GM12878 (cell line): ENCODE data around the gene KRT71. TPM values are rescaled to one million over a fixed set of nuclear protein-coding genes. Genes with fewer than 3 reads are reported as not detected.

Experiments
- ATAC-seq: fragments of 200-7000 bp; cut with Tn5 transposase; 3 replicates; pipeline ENCODE4 v1.9.1; 2020; ENCODE audit warnings: mild to moderate bottlenecking, moderate library complexity
- BruUV-seq: library from RNA; stranded (reverse); fragments of 400-500 nt; replicated peaks from 2 replicates; lab custom pipeline; 2021; lab: Mats Ljungman, UMichigan
- CTCF ChIA-PET: fragments of 300-600 bp; sonication (Branson Sonifier 250); formaldehyde crosslinking; extraction: SDS; loops from one replicate; lab custom pipeline; 2021; ENCODE audit warnings: inconsistent platforms; lab: Yijun Ruan, JAX
- POLR2A ChIA-PET: fragments of 350-600 bp; formaldehyde crosslinking; extraction: SDS; loops from one replicate; lab custom pipeline; 2021; ENCODE audit warnings: inconsistent platforms; lab: Charles Lee
- RAD21 ChIA-PET: fragments of 300-600 bp; sonication (Branson Sonifier 250); formaldehyde crosslinking; loops from one replicate; lab custom pipeline; 2023; ENCODE audit warnings: antibody characterized with exemption; ENCODE audit not compliant: unreplicated experiment; lab: Charles Lee
- SMC1A ChIA-PET: fragments of 300-600 bp; sonication (Branson Sonifier 250); formaldehyde crosslinking; loops from one replicate; lab custom pipeline; 2023; ENCODE audit not compliant: unreplicated experiment, uncharacterized antibody; lab: Charles Lee
- DNase-seq: peaks from one replicate; pipeline ENCODE4 v3.0.0-alpha.2; 2011; ENCODE audit warnings: low read depth, low spot score
- FAIRE-seq: peaks from 3 replicates; lab custom pipeline; 2011; peaks lifted over from hg19 to GRCh38; lab: Jason Lieb, UNC
- H2AFZ ChIP-seq: 2 replicates; pipeline ENCODE4 v1.6.0; 2011; ENCODE audit warnings: low read depth, low read length, control low read depth; ENCODE audit not compliant: control insufficient read depth
- H3K27ac ChIP-seq: 2 replicates; pipeline ENCODE4 v1.5.1; 2011; ENCODE audit warnings: control low read depth; ENCODE audit not compliant: control insufficient read depth, insufficient read depth
- H3K27me3 ChIP-seq, 2 experiments: replicated peaks in 1 of 2; 2 replicates each; pipeline versions ENCODE4 v1.6.0 to v1.6.1; 2011; ENCODE audit warnings: low read length in 1 of 2; ENCODE audit not compliant: control insufficient read depth in 2 of 2, insufficient read depth in 2 of 2
- H3K36me3 ChIP-seq, 2 experiments: 2 replicates each; pipeline ENCODE4 v1.5.1; 2011; ENCODE audit warnings: low read length in 1 of 2; ENCODE audit not compliant: control insufficient read depth in 2 of 2, insufficient read depth in 2 of 2
- H3K4me1 ChIP-seq: 2 replicates; pipeline ENCODE4 v1.6.1; 2011; ENCODE audit warnings: mild to moderate bottlenecking, low read length, moderate library complexity, mixed read lengths; ENCODE audit not compliant: control insufficient read depth, insufficient read depth
- H3K4me2 ChIP-seq: 2 replicates; pipeline ENCODE4 v1.6.0; 2011; ENCODE audit warnings: control low read depth; ENCODE audit not compliant: control insufficient read depth, insufficient read depth
- H3K4me3 ChIP-seq: fragments of 200-600 bp; sonication (generic); 2 replicates; pipeline ENCODE4 v1.5.1; 2016
- H3K79me2 ChIP-seq: 2 replicates; pipeline ENCODE4 v1.6.0; 2011; ENCODE audit warnings: low read length; ENCODE audit not compliant: control insufficient read depth, insufficient read depth
- H3K9ac ChIP-seq: 2 replicates; pipeline ENCODE4 v1.8.0; 2011; ENCODE audit warnings: low read length, control low read depth, mixed read lengths; ENCODE audit not compliant: control insufficient read depth, insufficient read depth
- H3K9me3 ChIP-seq: replicated peaks from 3 replicates; pipeline ENCODE4 v1.5.1; 2011; ENCODE audit warnings: mild to moderate bottlenecking, low read length; ENCODE audit not compliant: control insufficient read depth, insufficient read depth
- H4K20me1 ChIP-seq: 2 replicates; pipeline ENCODE4 v1.6.0; 2011; ENCODE audit not compliant: control insufficient read depth, insufficient read depth
- EP300 ChIP-seq, 2 experiments: fragments of 150-350 bp in 1 of 2; IDR thresholded peaks; 2 replicates each; pipeline ENCODE4 v1.6.1; 2011 to 2012; ENCODE audit warnings: low read depth in 2 of 2, low read length in 2 of 2, borderline replicate concordance in 1 of 2, improper control_type of control experiment in 1 of 2, inconsistent platforms in 1 of 2; ENCODE audit not compliant: control insufficient read depth in 1 of 2
- MXI1 ChIP-seq: fragments of 150-350 bp; IDR thresholded peaks from 2 replicates; pipeline ENCODE4 v1.6.1; 2011; ENCODE audit warnings: low read depth, mild to moderate bottlenecking, inconsistent platforms, low read length, improper control_type of control experiment
- RELB ChIP-seq: fragments of 450-650 bp; IDR thresholded peaks from 2 replicates; pipeline ENCODE4 v1.6.1; 2017; ENCODE audit warnings: low read depth, mild to moderate bottlenecking, moderate library complexity
- SREBF2 ChIP-seq: IDR thresholded peaks from 2 replicates; pipeline ENCODE4 v1.6.1; 2012; ENCODE audit warnings: mild to moderate bottlenecking, low read length
- TCF7 ChIP-seq: IDR thresholded peaks from 2 replicates; pipeline ENCODE4 v1.6.1; 2014; ENCODE audit warnings: antibody characterized with exemption, borderline replicate concordance
- ZBTB4 ChIP-seq: fragments of 450-650 bp; formaldehyde crosslinking; IDR thresholded peaks from 2 replicates; pipeline ENCODE4 v1.4.0; 2022; ENCODE audit warnings: mild to moderate bottlenecking, moderate library complexity
- WGBS: methylation state at CpG from one replicate; pipeline ENCODE4 v1.1.6; 2016; ENCODE audit warnings: low lambda C conversion rate; ENCODE audit not compliant: insufficient replicate concordance, insufficient coverage; ENCODE audit errors: missing lambda C conversion rate; 5-methylcytosine and 5-hydroxymethylcytosine counted together
- in situ Hi-C: fragments of 300-500 bp; cut with MboI; formaldehyde crosslinking; loops from 9 replicates; pipeline ENCODE4 v1.14.3; 2018; ENCODE audit warnings: mixed read lengths
- intact Hi-C: fragments of 100-400 bp; cut with micrococcal nuclease; formaldehyde crosslinking; loops from one replicate; pipeline ENCODE4 v1.14.2; 2022; ENCODE audit not compliant: unreplicated experiment
- polyA plus RNA-seq, 11 experiments: library from polyadenylated mRNA; depleted of rRNA in 4 of 11; unstranded in 6 of 11; stranded (reverse) in 5 of 11; fragments of >200 nt; fragmentation: Nextera tagmentation in 4 of 11; fragmentation: Illumina TruSeq in 1 of 11; extraction: Ambion mirVana in 4 of 11; extraction: Trizol in 1 of 11; gene quantifications; 1 replicate in 1 of 11; 2 replicates in 10 of 11; pipeline versions ENCODE4 v1.2.1 to v1.2.3, GENCODE V29; 2011 to 2016; ENCODE audit warnings: inconsistent platforms in 2 of 11, missing spikeins in 2 of 11, low read depth in 1 of 11
- total RNA-seq, 4 experiments: library from RNA; depleted of rRNA in 3 of 4; stranded (reverse); fragments of >200 nt in 3 of 4; fragmentation: Illumina TruSeq in 1 of 4; extraction: Trizol in 1 of 4; gene quantifications; 2 replicates each; pipeline versions ENCODE4 v1.2.1 to v1.2.3, GENCODE V29; 2013 to 2021
- TF ChIP-seq, protein P1 (sequence below): IDR thresholded peaks from 2 replicates; pipeline ENCODE4 v1.6.1; 2011; ENCODE audit warnings: low read depth, low read length, improper control_type of control experiment, borderline replicate concordance

KRT71 gene
- total and polyA plus RNA-seq, 10 of the 15 experiments (the other 5 are each of a cell fraction or from before 2014, with no cell fraction given), result not detected

DNA sequence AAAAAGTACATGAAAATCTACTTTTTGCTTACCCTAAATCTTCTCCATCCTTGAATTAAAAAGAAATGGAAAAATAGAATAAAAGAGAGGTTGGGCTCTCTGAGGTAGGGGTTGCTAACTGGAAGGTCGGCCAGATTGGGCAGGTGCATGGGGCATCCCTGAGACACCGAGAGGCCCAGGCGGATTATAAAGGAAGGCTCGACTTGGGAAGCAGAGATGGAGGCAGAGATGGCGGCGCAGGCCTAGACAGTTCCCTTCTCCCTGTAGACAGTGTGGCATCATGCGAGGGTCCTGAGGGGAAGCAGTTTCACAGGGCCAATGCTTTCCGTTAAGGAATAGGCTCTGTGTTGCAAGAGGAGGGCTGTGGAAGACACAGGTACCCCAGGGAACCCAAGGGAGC, 24.4 kb upstream of the KRT71 start:
- Histone ChIP-seq H3K4me3 (no peak overlapping the region), H3K4me2 (no peak overlapping the region), H2AFZ (no peak overlapping the region), H3K9ac (no peak overlapping the region), H4K20me1 (peaks cover 4% of the 10 kb centered on the region; the same call in 1 of the 2 replicates), H3K36me3 (no peaks in the 10 kb centered on the region), H3K4me1 (no peaks in the 10 kb centered on the region), H3K79me2 (no peaks in the 10 kb centered on the region), H3K27ac (no peak overlapping the region), H3K27me3 (peaks cover 6 to 7% of the 10 kb centered on the region in 2 experiments; a peak in 3 of 4 replicates), H3K9me3 (no peaks in the 10 kb centered on the region)
- SMC1A ChIA-PET, result interaction anchor here (1.1 kb wide), 1 partner anchor 12 kb away, joined by 3 read pairs; no protein-coding TSS in a partner anchor
- TF ChIP-seq, protein P1, sequence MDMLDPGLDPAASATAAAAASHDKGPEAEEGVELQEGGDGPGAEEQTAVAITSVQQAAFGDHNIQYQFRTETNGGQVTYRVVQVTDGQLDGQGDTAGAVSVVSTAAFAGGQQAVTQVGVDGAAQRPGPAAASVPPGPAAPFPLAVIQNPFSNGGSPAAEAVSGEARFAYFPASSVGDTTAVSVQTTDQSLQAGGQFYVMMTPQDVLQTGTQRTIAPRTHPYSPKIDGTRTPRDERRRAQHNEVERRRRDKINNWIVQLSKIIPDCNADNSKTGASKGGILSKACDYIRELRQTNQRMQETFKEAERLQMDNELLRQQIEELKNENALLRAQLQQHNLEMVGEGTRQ, result no peak
- TF ChIP-seq RELB (no peak), ZBTB4 (CRISPR knock-in tag) (no peak), MXI1 (no peak), SREBF2 (no peak), TCF7 (no peak), EP300 (IDR thresholded peaks at IDR 0.05; ENCODE audit: borderline replicate concordance in 1 of 2, control insufficient read depth in 1 of 2, low read depth in 2 of 2, low read length in 2 of 2) (no peak)
- CTCF ChIA-PET, result interaction anchor here (1.2 kb wide), 1 partner anchor 301 kb away, joined by 3 read pairs; no protein-coding TSS in a partner anchor
- BruUV-seq, result no TSS peak
- POLR2A ChIA-PET, result no interaction called here
- ATAC-seq, result no peak
- RAD21 ChIA-PET, result no interaction called here
- FAIRE-seq, result no peak
- WGBS, result 24% methylated on average over 7 of the region's 8 CpGs
- in situ Hi-C loops (no loop called here), intact Hi-C loops (no loop called here)
- no peak for DNase-seq
